ENCODE measurements around the gene TCIRG1.

TCIRG1 gene

DNA sequence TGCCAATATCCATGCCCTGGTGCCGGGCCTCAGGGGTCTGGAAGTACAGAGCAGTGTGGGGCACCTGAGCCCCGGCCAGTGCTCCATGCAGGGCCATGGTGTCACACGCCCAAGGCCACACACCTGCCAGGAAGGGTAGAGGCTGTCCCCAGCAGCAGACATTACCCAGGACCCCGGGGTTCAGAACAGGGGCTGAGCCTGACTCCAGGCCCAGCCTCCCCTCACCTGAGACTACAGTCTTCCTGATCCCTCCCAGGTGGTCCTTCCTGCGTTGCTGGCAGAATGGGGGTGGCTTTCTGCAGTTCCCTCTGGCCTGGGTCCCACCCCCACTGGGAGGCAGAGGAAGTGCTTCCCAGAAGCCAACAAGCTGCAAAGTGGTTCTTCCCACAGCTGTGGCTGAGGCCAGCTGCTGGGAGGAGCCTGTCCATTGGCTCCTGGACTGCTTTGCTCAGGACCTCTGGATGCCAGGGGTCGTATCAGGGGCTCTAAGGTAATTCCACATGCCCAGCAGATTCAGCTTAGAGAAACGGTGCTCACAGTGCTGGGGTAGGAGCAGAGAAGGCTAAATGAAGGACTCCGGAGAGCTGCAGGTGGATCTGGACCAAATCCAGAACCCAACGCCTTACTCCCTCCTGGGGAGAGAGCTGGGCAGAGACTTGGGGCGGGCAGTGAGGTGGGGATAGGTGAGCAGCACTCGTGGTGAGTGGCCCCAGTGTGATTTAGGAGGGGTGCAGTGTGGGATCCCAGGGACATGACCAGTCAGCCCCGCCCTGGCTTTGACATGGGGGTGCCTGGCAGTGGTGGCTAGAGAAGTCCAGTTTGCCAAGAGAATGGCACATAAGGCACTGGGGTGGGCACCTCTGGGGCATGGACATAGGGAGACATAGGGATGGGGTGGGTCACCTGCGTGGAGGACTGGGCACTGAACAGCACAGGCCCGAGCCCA is 12.6 kb downstream of the TCIRG1 start:
- DNase-seq (ENCODE audit: low read depth in 2 of 2) = no peak

DNA sequence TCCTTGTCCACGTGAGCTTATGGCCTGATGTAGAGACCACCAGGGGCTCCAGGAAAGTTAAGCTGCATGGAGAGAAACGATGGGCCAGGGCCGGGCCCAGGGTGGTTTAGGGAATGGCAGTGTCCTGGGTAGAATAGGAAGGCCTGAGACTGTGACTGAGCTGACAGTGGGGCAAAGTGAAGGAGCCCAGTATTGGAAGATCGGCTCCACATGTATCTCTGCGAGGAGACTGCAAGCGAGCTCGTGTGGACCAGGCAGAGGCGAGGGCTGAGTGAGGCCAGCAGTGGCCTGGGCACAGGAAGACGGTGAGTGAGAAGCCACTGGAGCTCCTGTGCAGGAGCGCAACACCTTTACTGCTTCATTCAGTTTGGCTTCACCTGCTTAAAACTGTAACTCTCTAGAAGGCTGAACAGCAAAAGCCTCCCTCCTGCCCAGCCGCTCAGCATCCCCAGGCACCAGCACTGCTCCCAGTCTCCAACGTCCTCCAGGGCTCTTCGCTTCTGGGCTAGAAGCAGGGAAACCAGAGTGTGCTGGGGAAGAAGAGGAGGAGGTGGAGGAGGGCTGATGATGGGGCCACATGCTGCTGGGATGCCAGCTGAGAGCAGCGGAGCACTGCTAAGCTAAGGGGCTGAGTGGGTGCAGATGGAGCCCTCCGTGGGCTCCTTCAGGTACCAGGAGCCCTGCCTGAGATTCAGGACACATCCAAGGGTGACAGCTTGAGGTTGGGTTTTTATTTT is 13.5 kb downstream of the TCIRG1 start:
- DNase-seq (ENCODE audit: low read depth in 2 of 2) = no peak

DNA sequence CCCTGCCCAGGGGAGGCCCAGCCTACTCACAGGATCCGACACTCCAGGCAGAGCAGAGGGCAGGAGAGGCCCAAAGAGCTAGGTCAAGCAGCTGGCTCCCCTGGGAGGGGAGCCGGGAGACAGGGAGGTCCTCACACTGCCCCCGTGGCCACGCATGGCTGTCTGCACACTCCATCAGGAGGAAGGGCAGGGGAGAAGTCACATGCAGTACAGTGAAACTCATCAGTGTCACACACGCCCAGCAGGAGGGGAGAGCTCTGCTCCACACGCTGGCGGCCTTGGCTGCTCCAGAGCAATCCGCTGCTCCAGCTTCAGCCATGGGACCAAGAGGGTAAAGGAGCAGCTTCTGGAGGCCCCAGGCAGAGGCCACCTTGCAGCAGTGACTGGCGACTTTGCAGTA is 14.3 kb downstream of the TCIRG1 start:
- no peak for DNase-seq (ENCODE audit: low read depth in 2 of 2)

DNA sequence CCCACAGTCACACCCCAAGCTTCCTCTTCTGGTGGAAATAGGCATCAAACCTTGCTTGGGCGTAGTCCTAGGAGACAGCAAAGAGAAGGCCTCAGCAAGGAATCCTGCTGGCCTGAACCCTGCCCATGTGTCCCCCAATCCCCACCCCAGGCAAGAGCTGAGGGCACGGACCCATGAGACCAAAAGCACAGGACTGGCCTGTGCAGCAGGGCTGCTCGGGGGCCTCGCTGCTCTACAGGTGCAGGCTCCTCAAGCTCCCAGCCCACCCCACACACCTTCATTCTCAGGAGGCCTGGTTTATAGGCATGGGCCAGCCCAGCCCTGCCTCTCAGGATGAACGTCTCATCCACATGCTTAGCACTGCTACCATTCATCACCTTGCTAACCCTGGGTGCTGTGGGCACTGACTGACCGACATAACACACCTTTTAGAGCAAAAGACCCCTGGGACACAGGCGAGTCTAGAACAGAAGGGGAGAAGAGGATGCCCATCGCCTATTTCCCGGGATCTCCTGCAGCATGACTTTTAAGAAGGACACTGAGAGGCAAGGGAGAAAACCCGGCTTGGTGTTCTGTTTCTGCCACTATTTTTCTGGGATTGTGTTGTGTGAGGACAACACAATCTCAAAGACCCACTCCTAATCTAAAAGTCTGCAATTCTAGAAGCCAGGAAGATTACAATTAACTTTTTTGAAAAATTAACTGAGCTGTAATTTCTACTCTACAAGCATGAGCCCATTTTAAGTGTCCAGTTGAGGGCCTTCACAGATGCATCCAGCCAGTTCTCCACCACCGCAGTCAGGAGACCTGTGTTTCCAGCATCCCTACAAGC is 15.4 kb downstream of the TCIRG1 start:
- DNase-seq (ENCODE audit: low read depth in 2 of 2) = no peak

DNA sequence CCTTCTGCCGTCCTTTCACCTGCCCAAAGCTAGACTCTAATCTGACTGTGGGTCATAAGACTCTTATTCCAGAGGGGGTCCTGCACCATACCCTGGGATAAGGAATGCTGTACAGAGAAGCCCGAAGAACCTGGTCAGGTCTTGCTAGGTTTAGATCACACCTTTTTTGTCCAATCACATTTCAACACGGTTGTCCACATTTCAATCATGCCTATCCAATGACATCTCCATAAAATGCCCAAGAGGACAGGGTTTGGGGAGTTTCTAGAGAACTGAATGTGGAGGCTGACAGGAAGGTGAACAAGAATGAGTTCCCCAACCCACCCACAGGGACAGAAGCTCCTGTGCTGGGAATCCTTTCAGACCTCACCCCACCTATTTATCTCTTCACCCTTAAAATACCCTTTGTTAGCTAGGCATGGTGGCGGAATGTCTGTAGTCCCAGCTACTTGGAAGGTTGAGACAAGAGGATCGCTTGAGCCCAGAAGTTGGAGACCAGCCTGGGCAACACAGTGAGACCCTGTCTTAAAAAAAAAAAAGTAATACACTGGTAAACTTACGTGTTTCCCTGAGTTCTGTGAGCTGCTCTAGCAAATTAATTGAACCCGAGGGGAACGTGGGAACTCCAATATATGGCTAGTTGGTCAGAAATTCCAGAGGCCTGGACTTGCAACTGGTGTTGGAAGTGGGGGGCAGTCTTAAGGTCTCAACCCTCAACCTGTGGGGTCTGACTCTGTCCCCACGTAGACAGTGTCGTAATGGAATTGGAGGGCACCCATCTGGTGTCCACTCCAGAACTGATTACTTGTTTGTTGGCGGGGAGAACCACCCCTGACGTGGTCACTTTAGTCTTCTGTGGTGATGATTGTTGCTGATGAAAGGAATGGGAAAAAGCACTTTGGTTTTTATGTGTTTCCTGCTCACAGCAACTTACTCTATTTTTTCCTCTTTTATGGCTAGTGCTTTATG is 17.8 kb downstream of the TCIRG1 start:
- no peak for DNase-seq (ENCODE audit: low read depth in 2 of 2)

DNA sequence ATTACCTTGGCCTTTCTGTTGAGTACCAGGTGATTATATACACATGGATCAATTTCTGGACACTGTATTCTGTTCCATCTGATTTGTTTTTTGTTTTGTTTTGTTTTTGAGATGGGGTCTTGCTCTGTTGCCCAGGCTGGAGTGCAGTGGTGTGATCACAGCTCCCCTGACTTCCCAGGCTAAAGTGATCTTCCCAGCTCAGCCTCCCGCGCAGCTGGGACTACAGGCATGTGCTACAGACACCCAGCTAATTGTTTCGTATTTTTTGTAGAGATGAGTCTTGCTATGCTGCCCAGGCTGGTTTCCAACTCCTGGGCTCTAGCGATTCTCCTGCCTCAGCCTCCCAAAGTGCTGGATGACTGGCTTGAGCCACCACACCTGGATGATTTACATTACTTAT is 19.0 kb downstream of the TCIRG1 start:
- DNase-seq (ENCODE audit: low read depth in 2 of 2) = no peak

DNA sequence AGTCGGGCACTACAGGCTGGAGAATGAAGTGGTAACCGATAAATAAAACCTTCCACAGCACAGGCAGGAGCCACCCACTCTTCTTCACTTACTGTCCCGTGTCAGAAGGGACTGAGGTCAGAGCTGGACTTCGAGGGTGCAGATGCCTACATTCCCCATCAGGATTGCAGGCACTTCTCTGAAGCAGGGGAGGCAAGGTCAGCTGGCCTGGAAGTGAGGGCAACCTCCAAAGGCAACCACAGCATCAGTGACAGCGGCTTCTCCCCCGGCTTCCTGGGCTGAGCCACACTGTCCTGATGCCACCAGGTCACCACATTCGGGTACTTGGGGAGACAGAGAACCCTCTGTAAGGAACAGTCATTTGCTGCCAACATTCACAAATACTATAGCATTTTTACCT is 22.7 kb downstream of the TCIRG1 start:
- no peak for DNase-seq (ENCODE audit: low read depth in 2 of 2)

DNA sequence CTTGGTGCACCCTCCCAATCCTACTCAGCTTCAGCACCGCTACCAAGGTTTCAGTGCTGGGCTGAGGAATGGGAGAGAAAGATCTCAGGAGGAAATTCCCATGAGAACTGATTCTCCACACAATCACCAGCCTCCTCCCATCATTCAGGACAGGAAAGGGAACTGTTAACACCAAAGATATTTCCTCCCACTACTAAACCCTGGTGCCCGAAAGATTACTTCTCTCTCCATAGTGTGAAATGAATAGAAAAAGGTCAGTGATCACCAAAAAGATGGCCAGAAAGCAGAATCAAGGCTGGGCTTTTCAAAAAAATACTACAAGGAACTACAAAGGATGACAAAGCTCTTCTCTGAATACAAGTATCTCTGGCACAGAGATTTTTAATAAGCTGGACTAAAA is 26.1 kb downstream of the TCIRG1 start:
- DNase-seq (ENCODE audit: low read depth in 2 of 2) = no peak

DNA sequence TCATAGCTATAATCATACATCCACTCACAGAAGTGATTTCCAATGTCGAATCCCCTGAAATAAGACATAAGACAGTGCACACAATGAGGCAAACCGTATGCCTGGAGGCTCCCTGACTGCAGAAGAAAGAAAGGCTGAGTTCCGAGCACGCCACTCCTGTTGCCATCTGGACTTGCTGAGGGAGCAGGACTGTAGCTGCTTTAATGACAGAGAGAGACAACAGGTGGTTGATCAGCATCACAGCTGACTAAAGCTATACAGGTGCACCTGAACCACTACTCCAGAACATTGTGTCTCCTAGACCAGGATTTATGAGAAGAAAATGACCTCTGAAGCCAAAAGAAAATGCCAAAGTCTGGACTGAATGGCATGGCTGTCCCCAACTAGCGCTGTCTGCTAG is 27.0 kb downstream of the TCIRG1 start:
- DNase-seq (ENCODE audit: low read depth in 2 of 2) = no peak

DNA sequence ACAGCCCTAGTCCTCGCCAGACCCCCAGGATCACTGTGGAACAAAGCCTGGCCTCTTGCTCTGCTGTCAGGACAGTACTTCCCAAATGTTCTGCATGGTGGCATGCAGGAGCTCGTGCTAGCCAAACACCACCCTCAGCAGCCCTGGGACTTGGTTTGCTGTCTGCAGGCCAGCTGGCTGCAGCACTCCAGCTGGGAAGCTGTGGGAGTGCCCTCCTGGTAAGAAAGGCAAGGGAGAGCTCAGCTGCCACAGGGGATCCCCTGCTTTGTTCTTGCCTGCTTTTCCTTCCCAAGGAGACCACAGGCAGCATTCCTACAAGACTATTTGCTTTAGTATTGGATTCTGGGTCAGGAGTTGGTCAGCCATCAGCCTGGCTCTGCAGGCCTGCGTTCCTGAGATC is 27.9 kb downstream of the TCIRG1 start:
- no peak for DNase-seq (ENCODE audit: low read depth in 2 of 2)

DNA sequence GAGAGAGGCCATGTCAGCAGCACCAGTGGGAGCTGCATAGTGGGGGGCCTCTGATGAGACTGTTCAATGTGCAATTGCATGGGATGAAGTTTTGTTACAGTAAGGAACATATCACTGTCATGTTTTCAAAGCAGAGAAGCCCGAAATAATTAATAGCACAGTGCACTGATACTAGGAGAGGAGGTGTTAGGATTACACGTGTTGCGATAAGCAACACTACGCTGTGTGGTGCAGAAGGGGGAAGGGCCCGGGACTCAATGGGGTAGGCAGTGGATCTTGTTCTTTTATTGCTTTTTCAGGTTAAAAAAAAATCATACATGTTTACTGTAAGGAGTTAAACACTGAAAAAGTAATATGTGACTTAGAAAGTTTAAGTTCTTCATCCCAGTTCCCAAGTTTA is 29.2 kb downstream of the TCIRG1 start:
- DNase-seq (ENCODE audit: low read depth in 2 of 2) = no peak

DNA sequence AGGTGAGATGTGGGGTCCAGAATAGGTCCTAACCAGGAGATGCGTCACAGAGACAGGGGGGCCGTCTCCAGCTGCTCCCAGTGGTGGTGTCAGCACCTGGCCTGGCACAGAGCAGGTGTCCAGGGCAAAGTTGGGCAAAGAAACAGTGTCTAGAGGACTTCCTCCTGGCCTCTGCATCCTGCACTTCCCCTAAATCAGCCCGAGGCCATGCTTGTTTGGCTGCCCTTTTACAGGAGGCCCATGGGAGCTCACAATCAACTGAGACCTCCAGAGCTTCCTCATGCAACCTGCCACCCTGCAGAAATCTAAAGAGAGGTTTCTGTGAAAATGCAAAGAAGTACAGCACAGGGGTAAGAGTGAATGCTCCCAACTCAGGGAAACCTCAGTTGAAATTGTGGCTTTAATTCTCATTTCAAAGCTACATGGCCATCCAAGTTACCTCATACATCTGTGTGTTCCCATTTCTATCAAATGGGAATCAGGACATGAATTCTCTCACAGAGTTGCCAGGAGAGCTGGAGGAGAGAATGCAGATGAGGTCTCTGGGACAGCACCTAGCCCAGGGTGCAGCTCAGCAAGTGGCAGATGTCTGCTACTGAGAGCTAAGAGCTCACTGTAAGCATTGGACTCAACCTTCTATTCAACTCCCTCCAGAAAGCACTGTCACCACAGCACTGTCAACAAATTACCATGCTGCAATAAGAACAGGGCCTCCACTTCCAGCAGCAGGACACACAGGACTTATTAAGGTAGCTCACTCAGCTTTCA is 32.6 kb downstream of the TCIRG1 start:
- DNase-seq (ENCODE audit: low read depth in 2 of 2) = no peak

DNA sequence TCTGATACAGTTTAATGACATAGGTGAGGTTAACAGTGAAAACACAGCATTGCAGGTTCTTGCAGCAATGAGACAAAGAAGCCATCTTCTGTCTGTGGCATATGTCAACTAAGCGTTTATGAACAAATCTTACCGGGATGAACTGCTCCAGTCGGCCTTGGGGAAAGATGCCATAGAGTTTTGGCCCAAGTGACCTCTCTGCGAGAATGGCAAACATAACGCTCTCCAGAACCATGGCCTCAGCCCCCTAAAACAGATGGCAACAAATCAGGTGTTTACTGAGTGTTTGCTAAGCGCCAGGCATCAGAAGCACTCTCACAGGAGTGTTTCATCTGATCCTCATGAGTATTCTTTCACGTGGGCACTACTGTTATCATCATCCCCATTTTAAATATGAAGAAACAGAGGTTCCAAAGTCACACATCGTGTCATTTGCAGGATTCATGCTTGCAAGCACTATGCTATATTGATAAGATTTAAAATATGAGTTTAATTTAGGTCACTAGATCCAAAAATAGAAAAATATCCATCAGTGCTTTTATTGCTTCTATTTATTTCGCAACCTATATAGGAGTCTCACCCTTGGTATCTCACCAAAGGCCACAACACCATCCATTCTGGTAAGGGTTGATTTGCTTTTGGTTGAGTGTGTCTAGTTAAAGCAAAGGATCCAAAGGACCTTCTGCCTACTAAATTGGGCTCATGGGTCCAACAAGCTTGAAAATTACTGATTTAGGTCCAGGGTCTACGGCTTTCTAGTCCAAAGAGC is 35.9 kb downstream of the TCIRG1 start:
- no peak for DNase-seq (ENCODE audit: low read depth in 2 of 2)

DNA sequence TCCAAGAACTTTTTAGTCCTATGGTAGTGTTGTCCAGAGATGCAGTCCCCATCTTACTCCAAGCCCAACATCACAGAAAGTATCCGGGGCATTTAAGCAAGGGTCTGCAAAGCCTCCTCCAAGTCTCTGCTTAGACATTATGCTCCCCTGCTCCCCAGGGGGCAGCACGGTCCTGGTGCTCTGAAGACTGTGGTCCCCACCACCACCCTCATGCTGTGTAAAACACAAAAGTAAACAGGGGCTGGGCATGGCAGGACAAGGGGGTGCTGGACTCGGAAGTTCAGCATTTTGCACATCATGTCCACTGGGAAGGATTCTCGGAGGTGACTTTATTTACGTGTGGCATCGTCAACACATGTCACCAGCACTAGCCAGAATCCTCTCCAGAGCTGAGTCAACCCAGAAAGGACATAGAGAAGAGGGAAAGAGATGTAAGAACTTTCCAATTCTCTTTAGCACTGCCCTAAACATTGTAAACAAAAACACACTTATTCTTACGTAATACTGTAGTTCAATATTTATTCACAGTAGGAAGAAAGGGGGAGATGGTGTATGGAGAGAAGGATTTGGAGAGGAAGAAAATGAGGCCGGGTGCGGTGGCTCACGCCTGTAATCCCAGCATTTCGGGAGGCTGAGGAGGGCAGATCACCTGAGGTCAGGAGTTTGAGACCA is 37.7 kb downstream of the TCIRG1 start:
- no peak for DNase-seq (ENCODE audit: low read depth in 2 of 2)

DNA sequence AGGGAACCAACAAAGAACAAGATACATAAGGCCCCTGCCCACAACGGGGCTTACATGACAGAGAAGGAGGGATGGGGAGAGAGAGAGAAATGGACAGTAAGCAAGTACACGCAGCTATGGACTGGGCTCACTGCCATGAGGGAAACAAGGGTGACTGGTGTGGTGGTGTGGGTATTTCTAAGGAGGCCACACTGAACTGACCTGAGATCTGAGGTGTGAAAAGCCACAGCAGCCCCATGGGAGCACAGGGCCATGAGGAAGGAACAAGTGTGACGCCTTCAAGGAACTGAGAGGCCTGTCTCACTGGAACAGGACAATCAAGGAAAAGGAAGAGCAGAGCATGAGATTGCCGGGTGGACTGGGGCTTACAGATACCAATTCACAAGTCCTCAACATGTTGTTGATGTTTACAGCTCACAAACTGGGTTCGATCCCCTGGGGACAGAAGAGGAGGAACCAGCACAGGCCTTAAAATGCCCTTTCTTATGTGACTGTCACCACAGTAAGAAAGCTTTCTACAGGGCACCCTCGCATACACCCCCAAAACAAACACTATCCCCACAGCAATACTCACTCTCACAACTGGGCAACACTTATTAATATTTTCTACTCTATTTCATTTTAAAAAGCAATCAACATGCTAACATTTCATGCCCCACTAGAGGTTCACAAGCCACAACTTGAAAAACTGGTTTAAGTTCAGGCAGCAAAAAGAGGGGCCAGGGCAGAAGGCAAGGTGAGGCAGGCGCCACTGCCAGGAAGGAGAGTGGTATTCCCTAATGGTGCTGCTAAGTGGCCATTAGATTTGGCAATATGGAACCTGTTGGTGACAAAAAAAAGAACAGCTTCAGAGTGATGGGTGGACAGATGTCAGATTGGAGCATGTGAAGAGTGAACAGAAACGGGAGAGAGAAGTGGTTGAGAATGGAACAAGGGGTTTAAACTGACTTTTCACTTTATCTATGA is 39.1 kb downstream of the TCIRG1 start:
- no peak for DNase-seq (ENCODE audit: low read depth in 2 of 2)

DNA sequence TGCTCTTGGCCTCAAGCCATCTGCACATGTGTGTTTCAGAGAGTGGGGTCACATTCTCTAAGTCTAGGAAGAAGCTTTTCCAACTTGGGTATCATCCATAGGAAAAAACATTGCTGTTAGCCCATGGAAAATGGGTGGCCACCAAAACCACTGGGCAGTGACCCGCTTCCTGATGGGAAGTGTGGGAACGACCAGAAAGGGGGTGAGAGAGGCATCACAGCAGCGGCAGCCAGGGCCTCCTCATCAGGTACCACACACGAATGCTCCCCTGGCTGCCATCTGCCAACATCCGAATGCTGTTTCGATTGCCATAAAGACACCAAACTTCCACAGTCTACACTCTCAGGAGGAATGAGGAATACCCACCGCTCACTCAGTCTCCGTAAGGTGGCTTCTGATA is 42.0 kb downstream of the TCIRG1 start:
- DNase-seq (ENCODE audit: low read depth in 2 of 2) = no peak

DNA sequence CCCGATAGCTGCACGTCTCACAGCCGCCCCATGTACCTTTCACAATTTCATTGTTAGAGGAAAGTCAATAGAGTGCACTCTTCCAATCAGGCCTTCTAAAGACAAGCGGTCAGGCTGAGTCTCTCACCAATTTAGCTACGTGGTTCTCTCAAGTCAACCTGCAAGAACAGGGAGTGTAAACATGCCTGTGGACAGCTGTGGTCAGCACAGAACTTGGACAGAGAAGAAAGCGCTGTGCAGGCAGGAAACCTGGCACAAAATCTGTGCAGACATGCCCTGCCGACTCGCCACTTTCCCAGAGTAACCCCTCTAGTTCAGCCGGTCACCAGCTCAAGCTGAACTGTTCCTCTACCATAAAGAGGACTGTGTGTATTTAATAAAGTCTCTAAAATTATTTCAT is 42.9 kb downstream of the TCIRG1 start:
- no peak for DNase-seq (ENCODE audit: low read depth in 2 of 2)

DNA sequence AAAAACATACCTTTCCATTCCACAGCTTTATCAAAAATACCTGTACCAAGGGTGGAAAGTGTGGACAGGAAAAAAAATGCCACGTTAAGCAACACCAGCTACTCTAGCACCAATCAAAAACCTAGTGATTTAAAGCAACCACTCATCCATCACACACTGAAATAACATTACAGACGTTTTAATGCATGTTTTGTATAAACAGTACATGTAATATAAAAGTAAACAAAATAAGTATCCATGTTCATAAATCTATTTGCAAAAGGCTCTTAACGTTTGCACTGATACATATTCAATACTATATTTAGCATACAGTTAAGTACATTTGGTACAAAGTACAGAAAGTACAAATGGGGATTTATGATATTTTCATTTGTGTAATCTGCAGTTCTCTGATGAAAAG is 43.7 kb downstream of the TCIRG1 start:
- no peak for DNase-seq (ENCODE audit: low read depth in 2 of 2)

Measured in activated CD4-positive, alpha-beta T cell treated with anti-CD3 and anti-CD28 coated beads for 24 hours (primary cell).